HG03135 (cell line): ENCODE results near the gene B3GAT2.
"Not testable (repeated sequence)": the region's sequence is repeated elsewhere in the genome, so short reads cannot be mapped to it uniquely, and the experiment has no call there.

ENCODE experiments used
- ATAC-seq: cut with Tn5 transposase; IDR thresholded peaks from one replicate; pipeline ENCODE4 v1.9.1; 2021; ENCODE audit warnings: mild to moderate bottlenecking, moderate library complexity; ENCODE audit not compliant: unreplicated experiment

The B3GAT2 gene

GRCh38 chr6:70956451-70957283 is at the start of gene B3GAT2:
TSS of gene B3GAT2 (minus strand) at chr6:70957060. CDS start at chr6:70956429, 631 bp downstream.
- ATAC-seq, result peak; percentile 13

GRCh38 chr6:70998148-70998547 is 41.3 kb upstream of the B3GAT2 start:
- ATAC-seq, result no peak

GRCh38 chr6:70997379-70997778 is 40.5 kb upstream of the B3GAT2 start:
- ATAC-seq, result no peak

GRCh38 chr6:70996106-70996505 is 39.2 kb upstream of the B3GAT2 start:
- no peak for ATAC-seq

GRCh38 chr6:70995411-70995810 is 38.6 kb upstream of the B3GAT2 start:
- no peak for ATAC-seq

- no peak for ATAC-seq
Measured at GRCh38 chr6:70991253-70991652, 34.4 kb upstream of the B3GAT2 start.

- no peak for ATAC-seq
Measured at GRCh38 chr6:70985156-70985555, 28.3 kb upstream of the B3GAT2 start.

GRCh38 chr6:70982747-70983146 is 25.9 kb upstream of the B3GAT2 start:
- no peak for ATAC-seq

- ATAC-seq, result no peak
Measured at GRCh38 chr6:70980727-70981126, 23.9 kb upstream of the B3GAT2 start.

- ATAC-seq, result no peak
Measured at GRCh38 chr6:70973604-70974003, 16.7 kb upstream of the B3GAT2 start.

- no peak for ATAC-seq
Measured at GRCh38 chr6:70967049-70967448, 10.2 kb upstream of the B3GAT2 start.

- ATAC-seq, result no peak
Measured at GRCh38 chr6:70957284-70957617, 391 bp upstream of the B3GAT2 start.

- no peak for ATAC-seq
Measured at GRCh38 chr6:70956191-70956450, 739 bp downstream of the B3GAT2 start.

GRCh38 chr6:70955441-70956190 is 1.2 kb downstream of the B3GAT2 start:
- ATAC-seq, result peak; percentile 92

- no peak for ATAC-seq
Measured at GRCh38 chr6:70954750-70955149, 2.1 kb downstream of the B3GAT2 start.

- no peak for ATAC-seq
Measured at GRCh38 chr6:70954176-70954575, 2.7 kb downstream of the B3GAT2 start.

GRCh38 chr6:70952608-70953165 is 4.2 kb downstream of the B3GAT2 start:
- no peak for ATAC-seq

- ATAC-seq, result not testable (repeated sequence)
Measured at GRCh38 chr6:70944321-70944720, 12.5 kb downstream of the B3GAT2 start.

- no peak for ATAC-seq
Measured at GRCh38 chr6:70933853-70934252, 23.0 kb downstream of the B3GAT2 start.

- ATAC-seq, result no peak
Measured at GRCh38 chr6:70905742-70906141, 51.1 kb downstream of the B3GAT2 start.

- no peak for ATAC-seq
Measured at GRCh38 chr6:70903665-70904452, 53.0 kb downstream of the B3GAT2 start.
